Measurements from ENCODE around the gene JUP. TPM values are rescaled to one million over a fixed set of nuclear protein-coding genes. Genes with fewer than 3 reads are reported as not detected.
A peak's percentile ranks its signal among the peaks of the same experiment; 100 is the strongest.

Gene JUP
- total and polyA plus RNA-seq, 4 experiments from 2014 or later, result 0.15 to 0.69 TPM; not detected in 2

DNA sequence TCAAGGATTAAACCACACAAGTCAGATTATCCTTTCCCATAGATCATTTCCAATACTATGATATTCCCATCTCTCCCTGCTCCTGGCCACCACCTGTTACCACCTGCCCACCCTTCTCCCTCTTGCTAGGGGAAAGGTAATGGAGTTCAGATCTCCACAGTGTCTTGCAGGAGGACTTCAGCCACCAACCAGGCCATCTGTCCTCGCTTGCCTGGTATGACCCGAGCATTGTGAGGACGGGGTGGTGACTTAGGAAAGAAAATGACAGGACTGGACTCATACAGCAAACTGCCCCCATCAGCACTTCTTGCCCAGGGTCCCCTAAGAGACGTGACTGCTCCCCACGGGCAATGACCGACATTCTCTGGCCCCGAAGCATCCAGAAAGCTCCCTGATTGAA is 37.1 kb upstream of the JUP start:
- H3K27me3 Mint-ChIP-seq, result no peaks in the 10 kb centered on the region
- no peaks in the 10 kb centered on the region for H3K4me1 Mint-ChIP-seq
- no peak for DNase-seq
- ChIA-PET CTCF (ENCODE audit: partially characterized antibody) (interaction anchor here (2.0 kb wide), 1 partner anchor 12 kb away, joined by 7 read pairs; the partner anchor contains the start of gene P3H4), POLR2A (ENCODE audit: partially characterized antibody) (no interaction called here)
- intact Hi-C loops (cut with micrococcal nuclease), result no loop called here
- Histone ChIP-seq H3K36me3 (ENCODE audit: insufficient read depth, low read length) (peaks cover 7% of the 10 kb centered on the region), H3K4me3 (ENCODE audit: low read length in 2 of 2) (no peak overlapping the region), H3K27me3 (ENCODE audit: insufficient read depth, low read length) (no peaks in the 10 kb centered on the region), H3K27ac (ENCODE audit: low read depth, low read length) (no peak overlapping the region), H3K4me1 (ENCODE audit: insufficient read depth, low read length) (no peaks in the 10 kb centered on the region), H3K9me3 (ENCODE audit: control insufficient read depth in 1 of 2, low read length in 2 of 2) (no peaks in the 10 kb centered on the region)
- peaks cover 1 to 11% of the 10 kb centered on the region in 2 donors for H3K36me3 Mint-ChIP-seq
- no peak overlapping the region for H3K4me3 Mint-ChIP-seq
- no peaks in the 10 kb centered on the region for H3K9me3 Mint-ChIP-seq
- no peak overlapping the region for H3K27ac Mint-ChIP-seq

DNA sequence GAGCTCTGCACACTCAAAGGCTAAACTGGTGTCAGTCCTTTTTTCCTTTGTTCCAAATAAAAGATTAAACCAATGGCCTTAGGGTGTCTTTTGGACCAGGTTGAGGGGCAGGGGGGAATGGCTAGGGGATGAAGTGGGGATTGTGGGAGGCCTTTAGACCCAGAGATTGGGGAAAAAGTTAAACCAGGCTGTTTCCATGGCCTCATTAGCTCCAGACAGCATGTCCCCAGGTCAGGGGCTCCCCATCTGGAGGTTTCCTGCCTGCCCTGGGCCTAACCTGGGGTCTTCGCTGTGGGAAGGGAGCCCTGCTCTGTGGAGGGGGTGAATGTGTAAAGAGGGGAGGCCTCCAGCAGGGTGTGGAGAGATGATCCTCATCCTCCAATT is 36.6 kb upstream of the JUP start:
- no peaks in the 10 kb centered on the region for H3K27me3 ChIP-seq (ENCODE audit: insufficient read depth, low read length)
- CTCF ChIA-PET (ENCODE audit: partially characterized antibody), result interaction anchor here (0.6 to 2.0 kb wide), 2 partner anchors 12 to 507 kb away, joined by 4 to 7 read pairs; partner anchors contain the start of gene P3H4
- Mint-ChIP-seq H3K27me3 (no peaks in the 10 kb centered on the region), H3K36me3 (peaks cover 0 to 11% of the 10 kb centered on the region in 2 donors), H3K27ac (no peak overlapping the region), H3K4me1 (no peaks in the 10 kb centered on the region), H3K9me3 (no peaks in the 10 kb centered on the region), H3K4me3 (no peak overlapping the region)
- H3K36me3 ChIP-seq (ENCODE audit: insufficient read depth, low read length), result peaks cover 7% of the 10 kb centered on the region
- H3K4me3 ChIP-seq (ENCODE audit: low read length in 2 of 2), result no peak overlapping the region
- no peaks in the 10 kb centered on the region for H3K9me3 ChIP-seq (ENCODE audit: control insufficient read depth in 1 of 2, low read length in 2 of 2)
- no peak overlapping the region for H3K27ac ChIP-seq (ENCODE audit: low read depth, low read length)
- no peaks in the 10 kb centered on the region for H3K4me1 ChIP-seq (ENCODE audit: insufficient read depth, low read length)
- intact Hi-C loops (cut with micrococcal nuclease), result no loop called here
- POLR2A ChIA-PET (ENCODE audit: partially characterized antibody), result no interaction called here
- DNase-seq, result no peak

DNA sequence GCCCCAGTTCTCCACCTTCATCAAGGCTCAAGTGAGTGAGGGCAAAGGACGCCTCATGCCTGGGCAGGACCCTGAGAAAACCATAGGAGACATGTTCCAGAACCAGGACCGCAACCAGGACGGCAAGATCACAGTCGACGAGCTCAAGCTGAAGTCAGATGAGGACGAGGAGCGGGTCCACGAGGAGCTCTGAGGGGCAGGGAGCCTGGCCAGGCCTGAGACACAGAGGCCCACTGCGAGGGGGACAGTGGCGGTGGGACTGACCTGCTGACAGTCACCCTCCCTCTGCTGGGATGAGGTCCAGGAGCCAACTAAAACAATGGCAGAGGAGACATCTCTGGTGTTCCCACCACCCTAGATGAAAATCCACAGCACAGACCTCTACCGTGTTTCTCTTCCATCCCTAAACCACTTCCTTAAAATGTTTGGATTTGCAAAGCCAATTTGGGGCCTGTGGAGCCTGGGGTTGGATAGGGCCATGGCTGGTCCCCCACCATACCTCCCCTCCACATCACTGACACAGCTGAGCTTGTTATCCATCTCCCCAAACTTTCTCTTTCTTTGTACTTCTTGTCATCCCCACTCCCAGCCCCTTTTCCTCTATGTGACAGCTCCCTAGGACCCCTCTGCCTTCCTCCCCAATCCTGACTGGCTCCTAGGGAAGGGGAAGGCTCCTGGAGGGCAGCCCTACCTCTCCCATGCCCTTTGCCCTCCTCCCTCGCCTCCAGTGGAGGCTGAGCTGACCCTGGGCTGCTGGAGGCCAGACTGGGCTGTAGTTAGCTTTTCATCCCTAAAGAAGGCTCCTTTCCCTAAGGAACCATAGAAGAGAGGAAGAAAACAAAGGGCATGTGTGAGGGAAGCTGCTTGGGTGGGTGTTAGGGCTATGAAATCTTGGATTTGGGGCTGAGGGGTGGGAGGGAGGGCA is 36.0 kb upstream of the JUP start:
- Mint-ChIP-seq H3K27ac (no peak overlapping the region), H3K9me3 (no peaks in the 10 kb centered on the region), H3K27me3 (no peaks in the 10 kb centered on the region), H3K36me3 (peaks cover 0 to 4% of the 10 kb centered on the region in 2 donors), H3K4me1 (no peaks in the 10 kb centered on the region), H3K4me3 (no peak overlapping the region)
- ChIA-PET POLR2A (ENCODE audit: partially characterized antibody) (interaction anchor here (0.8 kb wide), 1 partner anchor 10 kb away, joined by 3 read pairs; the partner anchor contains the start of gene FKBP10), CTCF (ENCODE audit: partially characterized antibody) (interaction anchor here (0.6 to 2.0 kb wide), 2 partner anchors 11 to 508 kb away, joined by 4 to 7 read pairs; partner anchors contain the start of gene P3H4)
- no peak for DNase-seq
- Histone ChIP-seq H3K9me3 (ENCODE audit: control insufficient read depth in 1 of 2, low read length in 2 of 2) (no peaks in the 10 kb centered on the region), H3K4me1 (ENCODE audit: insufficient read depth, low read length) (no peaks in the 10 kb centered on the region), H3K4me3 (ENCODE audit: low read length in 2 of 2) (no peak overlapping the region), H3K27ac (ENCODE audit: low read depth, low read length) (no peak overlapping the region), H3K36me3 (ENCODE audit: insufficient read depth, low read length) (peaks cover 2% of the 10 kb centered on the region), H3K27me3 (ENCODE audit: insufficient read depth, low read length) (no peaks in the 10 kb centered on the region)
- intact Hi-C loops (cut with micrococcal nuclease), result no loop called here

DNA sequence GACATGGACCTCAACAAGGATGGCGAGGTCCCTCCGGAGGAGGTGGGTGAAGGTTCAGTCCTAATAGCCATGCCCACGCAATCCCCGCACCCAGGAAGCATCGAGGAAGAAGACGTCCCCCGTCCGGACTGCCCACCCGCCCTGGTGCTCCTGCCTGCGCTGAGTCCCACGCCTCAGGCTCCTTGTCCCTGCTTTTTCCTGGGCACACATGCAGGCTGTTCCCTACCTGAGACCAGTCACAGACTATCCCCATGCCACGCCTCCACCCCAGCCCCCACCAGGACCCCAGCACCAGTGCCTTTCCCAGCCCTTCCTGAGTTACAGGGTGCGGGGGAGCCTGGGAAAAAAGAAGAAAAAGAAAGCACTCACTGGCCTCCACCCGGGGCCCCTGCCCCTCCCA is 35.3 kb upstream of the JUP start:
- intact Hi-C loops (cut with micrococcal nuclease), result no loop called here
- Mint-ChIP-seq H3K27ac (no peak overlapping the region), H3K9me3 (no peaks in the 10 kb centered on the region), H3K36me3 (peaks cover 0 to 4% of the 10 kb centered on the region in 2 donors), H3K27me3 (no peaks in the 10 kb centered on the region), H3K4me3 (no peak overlapping the region), H3K4me1 (no peaks in the 10 kb centered on the region)
- POLR2A ChIA-PET (ENCODE audit: partially characterized antibody), result no interaction called here
- no peak for DNase-seq
- no peaks in the 10 kb centered on the region for H3K9me3 ChIP-seq (ENCODE audit: control insufficient read depth in 1 of 2, low read length in 2 of 2)
- H3K27me3 ChIP-seq (ENCODE audit: insufficient read depth, low read length), result no peaks in the 10 kb centered on the region
- H3K4me1 ChIP-seq (ENCODE audit: insufficient read depth, low read length), result no peaks in the 10 kb centered on the region
- H3K4me3 ChIP-seq (ENCODE audit: low read length in 2 of 2), result no peak overlapping the region
- CTCF ChIA-PET (ENCODE audit: partially characterized antibody), result no interaction called here
- H3K27ac ChIP-seq (ENCODE audit: low read depth, low read length), result no peak overlapping the region
- no peaks in the 10 kb centered on the region for H3K36me3 ChIP-seq (ENCODE audit: insufficient read depth, low read length)

DNA sequence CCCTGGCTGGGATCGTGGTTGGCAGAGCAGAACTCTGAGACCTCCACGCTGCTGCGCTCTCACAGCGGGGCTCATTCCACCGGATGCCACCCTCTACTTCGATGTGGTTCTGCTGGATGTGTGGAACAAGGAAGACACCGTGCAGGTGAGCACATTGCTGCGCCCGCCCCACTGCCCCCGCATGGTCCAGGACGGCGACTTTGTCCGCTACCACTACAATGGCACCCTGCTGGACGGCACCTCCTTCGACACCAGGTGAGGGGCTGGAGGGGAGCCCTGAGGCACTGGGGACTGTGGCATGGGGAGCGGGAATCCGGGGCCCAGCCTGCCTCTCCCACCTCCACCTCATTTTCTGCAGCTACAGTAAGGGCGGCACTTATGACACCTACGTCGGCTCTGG is 31.5 kb upstream of the JUP start:
- Mint-ChIP-seq H3K9me3 (no peaks in the 10 kb centered on the region), H3K4me3 (no peak overlapping the region), H3K27me3 (no peaks in the 10 kb centered on the region), H3K4me1 (peaks cover 0 to 5% (median 2%) of the 10 kb centered on the region in 4 donors), H3K36me3 (no peaks in the 10 kb centered on the region), H3K27ac (no peak overlapping the region)
- Histone ChIP-seq H3K9me3 (ENCODE audit: control insufficient read depth in 1 of 2, low read length in 2 of 2) (no peaks in the 10 kb centered on the region), H3K4me3 (ENCODE audit: low read length in 2 of 2) (no peak overlapping the region), H3K27me3 (ENCODE audit: insufficient read depth, low read length) (no peaks in the 10 kb centered on the region), H3K27ac (ENCODE audit: low read depth, low read length) (no peak overlapping the region), H3K36me3 (ENCODE audit: insufficient read depth, low read length) (no peaks in the 10 kb centered on the region), H3K4me1 (ENCODE audit: insufficient read depth, low read length) (no peaks in the 10 kb centered on the region)
- intact Hi-C loops (cut with micrococcal nuclease), result no loop called here
- CTCF ChIA-PET (ENCODE audit: partially characterized antibody), result no interaction called here
- POLR2A ChIA-PET (ENCODE audit: partially characterized antibody), result no interaction called here
- no peak for DNase-seq

DNA sequence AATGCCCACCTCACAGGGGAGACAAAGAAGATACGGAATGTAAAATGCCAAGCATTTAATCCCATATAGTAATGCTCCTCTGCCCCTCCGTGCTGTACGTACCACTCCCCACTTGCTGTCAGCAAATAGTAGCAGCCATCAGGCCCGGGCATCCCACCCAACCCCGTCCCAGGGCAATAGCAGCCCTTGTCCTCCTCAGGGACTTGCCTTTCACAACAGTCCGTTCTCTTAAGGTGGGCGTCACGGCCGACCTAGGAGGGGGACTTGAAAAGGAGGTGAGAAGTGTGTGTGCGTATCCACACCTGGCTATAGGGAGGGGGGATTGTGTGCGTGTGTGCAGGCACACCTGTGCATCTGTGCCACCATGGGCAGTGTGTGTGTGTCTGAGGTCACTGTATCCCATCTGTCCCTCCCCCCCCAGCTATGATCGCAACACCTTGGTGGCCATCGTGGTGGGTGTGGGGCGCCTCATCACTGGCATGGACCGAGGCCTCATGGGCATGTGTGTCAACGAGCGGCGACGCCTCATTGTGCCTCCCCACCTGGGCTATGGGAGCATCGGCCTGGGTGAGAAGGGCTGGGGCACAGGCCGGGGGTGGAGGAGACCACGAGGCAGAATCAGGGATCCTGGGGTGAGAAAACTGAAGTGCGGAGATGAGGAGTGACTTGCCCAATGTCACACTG is 30.3 kb upstream of the JUP start:
- CTCF ChIA-PET (ENCODE audit: partially characterized antibody), result interaction anchor here (0.6 kb wide), 1 partner anchor 63 kb away, joined by 5 read pairs; no protein-coding TSS in a partner anchor
- Mint-ChIP-seq H3K4me1 (peaks cover 6 to 10% (median 8%) of the 10 kb centered on the region in 4 donors), H3K36me3 (peaks cover 0 to 3% of the 10 kb centered on the region in 2 donors), H3K4me3 (no peak overlapping the region), H3K27ac (no peak overlapping the region), H3K9me3 (no peaks in the 10 kb centered on the region), H3K27me3 (no peaks in the 10 kb centered on the region)
- H3K9me3 ChIP-seq (ENCODE audit: control insufficient read depth in 1 of 2, low read length in 2 of 2), result no peaks in the 10 kb centered on the region
- no peak overlapping the region for H3K4me3 ChIP-seq (ENCODE audit: low read length in 2 of 2)
- no peaks in the 10 kb centered on the region for H3K36me3 ChIP-seq (ENCODE audit: insufficient read depth, low read length)
- no peak for DNase-seq
- H3K27ac ChIP-seq (ENCODE audit: low read depth, low read length), result no peak overlapping the region
- H3K27me3 ChIP-seq (ENCODE audit: insufficient read depth, low read length), result no peaks in the 10 kb centered on the region
- peaks cover 9% of the 10 kb centered on the region for H3K4me1 ChIP-seq (ENCODE audit: insufficient read depth, low read length)
- intact Hi-C loops (cut with micrococcal nuclease), result no loop called here
- POLR2A ChIA-PET (ENCODE audit: partially characterized antibody), result no interaction called here

DNA sequence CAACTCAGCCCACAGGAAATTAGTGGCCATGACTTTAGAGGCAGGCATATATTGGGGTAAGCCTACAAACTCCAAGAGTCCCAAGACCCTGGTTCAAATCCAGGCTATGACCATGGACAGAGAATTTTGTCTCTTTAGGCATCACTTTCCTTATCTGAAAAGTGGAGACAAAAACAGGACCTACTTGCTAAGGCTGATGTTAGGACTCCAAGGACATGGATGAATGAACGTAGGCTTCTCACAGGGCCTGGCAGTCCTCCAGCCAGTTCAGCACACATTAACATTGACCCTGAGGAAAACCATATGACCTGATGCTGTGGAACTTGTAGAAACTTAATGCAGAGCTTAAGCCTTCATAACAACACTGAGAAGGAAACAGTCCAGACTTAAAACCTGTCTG is 27.7 kb upstream of the JUP start:
- DNase-seq, result no peak
- POLR2A ChIA-PET (ENCODE audit: partially characterized antibody), result no interaction called here
- no peaks in the 10 kb centered on the region for H3K27me3 Mint-ChIP-seq

More for the DNA sequence above, 27.7 kb upstream of the JUP start:
- H3K4me1 Mint-ChIP-seq, result peaks cover 14 to 28% (median 19%) of the 10 kb centered on the region in 4 donors
- CTCF ChIA-PET (ENCODE audit: partially characterized antibody), result interaction anchor here (0.6 to 1.3 kb wide), 2 partner anchors 13 to 14 kb away, joined by 4 to 5 read pairs; no protein-coding TSS in a partner anchor
- H3K9me3 ChIP-seq (ENCODE audit: control insufficient read depth in 1 of 2, low read length in 2 of 2), result no peaks in the 10 kb centered on the region
- peaks cover 20% of the 10 kb centered on the region for H3K4me1 ChIP-seq (ENCODE audit: insufficient read depth, low read length)
- intact Hi-C loops (cut with micrococcal nuclease), result loop anchor here (5.0 kb wide), 1 partner anchor 118 kb away; the partner anchor contains the start of gene ODAD4
- H3K27me3 ChIP-seq (ENCODE audit: insufficient read depth, low read length), result no peaks in the 10 kb centered on the region
- no peak overlapping the region for H3K4me3 ChIP-seq (ENCODE audit: low read length in 2 of 2)
- no peaks in the 10 kb centered on the region for H3K9me3 Mint-ChIP-seq
- no peak overlapping the region for H3K27ac Mint-ChIP-seq
- no peaks in the 10 kb centered on the region for H3K36me3 ChIP-seq (ENCODE audit: insufficient read depth, low read length)
- H3K4me3 Mint-ChIP-seq, result peak overlapping the region in 1 of 8 donors; percentile 4
- H3K36me3 Mint-ChIP-seq, result peaks cover 0 to 5% of the 10 kb centered on the region in 2 donors
- H3K27ac ChIP-seq (ENCODE audit: low read depth, low read length), result no peak overlapping the region
